GM12878 (cell line): ENCODE measurements around the gene TTC31. TPM values are rescaled to one million over a fixed set of nuclear protein-coding genes. Genes with fewer than 3 reads are reported as not detected.

Source experiments
- ATAC-seq: fragments of 200-7000 bp; cut with Tn5 transposase; 3 replicates; pipeline ENCODE4 v1.9.1; 2020; ENCODE audit warnings: mild to moderate bottlenecking, moderate library complexity
- BruUV-seq: library from RNA; stranded (reverse); fragments of 400-500 nt; replicated peaks from 2 replicates; lab custom pipeline; 2021; lab: Mats Ljungman, UMichigan
- CTCF ChIA-PET: fragments of 300-600 bp; sonication (Branson Sonifier 250); formaldehyde crosslinking; extraction: SDS; loops from one replicate; lab custom pipeline; 2021; ENCODE audit warnings: inconsistent platforms; lab: Yijun Ruan, JAX
- POLR2A ChIA-PET: fragments of 350-600 bp; formaldehyde crosslinking; extraction: SDS; loops from one replicate; lab custom pipeline; 2021; ENCODE audit warnings: inconsistent platforms; lab: Charles Lee
- RAD21 ChIA-PET: fragments of 300-600 bp; sonication (Branson Sonifier 250); formaldehyde crosslinking; loops from one replicate; lab custom pipeline; 2023; ENCODE audit warnings: antibody characterized with exemption; ENCODE audit not compliant: unreplicated experiment; lab: Charles Lee
- SMC1A ChIA-PET: fragments of 300-600 bp; sonication (Branson Sonifier 250); formaldehyde crosslinking; loops from one replicate; lab custom pipeline; 2023; ENCODE audit not compliant: unreplicated experiment, uncharacterized antibody; lab: Charles Lee
- DNase-seq: peaks from one replicate; pipeline ENCODE4 v3.0.0-alpha.2; 2011; ENCODE audit warnings: low read depth, low spot score
- FAIRE-seq: peaks from 3 replicates; lab custom pipeline; 2011; peaks lifted over from hg19 to GRCh38; lab: Jason Lieb, UNC
- H2AFZ ChIP-seq: 2 replicates; pipeline ENCODE4 v1.6.0; 2011; ENCODE audit warnings: low read depth, low read length, control low read depth; ENCODE audit not compliant: control insufficient read depth
- H3K27ac ChIP-seq: 2 replicates; pipeline ENCODE4 v1.5.1; 2011; ENCODE audit warnings: control low read depth; ENCODE audit not compliant: control insufficient read depth, insufficient read depth
- H3K27me3 ChIP-seq, 2 experiments: replicated peaks in 1 of 2; 2 replicates each; pipeline versions ENCODE4 v1.6.0 to v1.6.1; 2011; ENCODE audit warnings: low read length in 1 of 2; ENCODE audit not compliant: control insufficient read depth in 2 of 2, insufficient read depth in 2 of 2
- H3K36me3 ChIP-seq, 2 experiments: 2 replicates each; pipeline ENCODE4 v1.5.1; 2011; ENCODE audit warnings: low read length in 1 of 2; ENCODE audit not compliant: control insufficient read depth in 2 of 2, insufficient read depth in 2 of 2
- H3K4me1 ChIP-seq: 2 replicates; pipeline ENCODE4 v1.6.1; 2011; ENCODE audit warnings: mild to moderate bottlenecking, low read length, moderate library complexity, mixed read lengths; ENCODE audit not compliant: control insufficient read depth, insufficient read depth
- H3K4me2 ChIP-seq: 2 replicates; pipeline ENCODE4 v1.6.0; 2011; ENCODE audit warnings: control low read depth; ENCODE audit not compliant: control insufficient read depth, insufficient read depth
- H3K4me3 ChIP-seq: fragments of 200-600 bp; sonication (generic); 2 replicates; pipeline ENCODE4 v1.5.1; 2016
- H3K79me2 ChIP-seq: 2 replicates; pipeline ENCODE4 v1.6.0; 2011; ENCODE audit warnings: low read length; ENCODE audit not compliant: control insufficient read depth, insufficient read depth
- H3K9ac ChIP-seq: 2 replicates; pipeline ENCODE4 v1.8.0; 2011; ENCODE audit warnings: low read length, control low read depth, mixed read lengths; ENCODE audit not compliant: control insufficient read depth, insufficient read depth
- H3K9me3 ChIP-seq: replicated peaks from 3 replicates; pipeline ENCODE4 v1.5.1; 2011; ENCODE audit warnings: mild to moderate bottlenecking, low read length; ENCODE audit not compliant: control insufficient read depth, insufficient read depth
- H4K20me1 ChIP-seq: 2 replicates; pipeline ENCODE4 v1.6.0; 2011; ENCODE audit not compliant: control insufficient read depth, insufficient read depth
- ATF7 ChIP-seq: fragments of 450-650 bp; IDR thresholded peaks from 2 replicates; pipeline ENCODE4 v1.6.1; 2016; ENCODE audit warnings: low read depth, mild to moderate bottlenecking
- BHLHE40 ChIP-seq, 2 experiments: fragments of 450-650 bp in 1 of 2; IDR thresholded peaks; 2 replicates each; pipeline ENCODE4 v1.6.1; 2011 to 2017; ENCODE audit warnings: low read depth in 2 of 2, borderline replicate concordance in 1 of 2, improper control_type of control experiment in 1 of 2, low read length in 1 of 2, mild to moderate bottlenecking in 1 of 2
- BMI1 ChIP-seq: fragments of 450-650 bp; IDR thresholded peaks from 2 replicates; pipeline ENCODE4 v1.6.1; 2016; ENCODE audit warnings: mild to moderate bottlenecking, moderate library complexity, borderline replicate concordance
- FOS ChIP-seq: IDR thresholded peaks from 3 replicates; pipeline ENCODE4 v1.6.1; 2011; ENCODE audit warnings: borderline replicate concordance; ENCODE audit not compliant: insufficient read length; ENCODE audit errors: extremely low read depth
- IKZF2 ChIP-seq, 2 experiments: fragments of 450-650 bp; IDR thresholded peaks; 2 replicates each; pipeline ENCODE4 v1.6.1; 2017; ENCODE audit warnings: mild to moderate bottlenecking in 2 of 2, moderate library complexity in 2 of 2
- LARP7 ChIP-seq: fragments of 450-650 bp; IDR thresholded peaks from 2 replicates; pipeline ENCODE4 v1.6.1; 2017; ENCODE audit warnings: mild to moderate bottlenecking
- PAX5 ChIP-seq: IDR thresholded peaks from 2 replicates; pipeline ENCODE4 v1.6.1; 2011; ENCODE audit warnings: low read depth, low read length, borderline replicate concordance
- RB1 ChIP-seq: fragments of 450-650 bp; formaldehyde crosslinking; IDR thresholded peaks from 2 replicates; pipeline ENCODE4 v1.6.1; 2017; ENCODE audit warnings: mild to moderate bottlenecking, borderline replicate concordance
- TBL1XR1 ChIP-seq: IDR thresholded peaks from 2 replicates; pipeline ENCODE4 v1.6.1; 2012; ENCODE audit warnings: low read depth, low read length, improper control_type of control experiment
- WRNIP1 ChIP-seq: IDR thresholded peaks from 2 replicates; pipeline ENCODE4 v1.6.1; 2011; ENCODE audit warnings: low read depth, low read length, improper control_type of control experiment, borderline replicate concordance
- WGBS: methylation state at CpG from one replicate; pipeline ENCODE4 v1.1.6; 2016; ENCODE audit warnings: low lambda C conversion rate; ENCODE audit not compliant: insufficient replicate concordance, insufficient coverage; ENCODE audit errors: missing lambda C conversion rate; 5-methylcytosine and 5-hydroxymethylcytosine counted together
- in situ Hi-C: fragments of 300-500 bp; cut with MboI; formaldehyde crosslinking; loops from 9 replicates; pipeline ENCODE4 v1.14.3; 2018; ENCODE audit warnings: mixed read lengths
- intact Hi-C: fragments of 100-400 bp; cut with micrococcal nuclease; formaldehyde crosslinking; loops from one replicate; pipeline ENCODE4 v1.14.2; 2022; ENCODE audit not compliant: unreplicated experiment
- polyA plus RNA-seq, 11 experiments: library from polyadenylated mRNA; depleted of rRNA in 4 of 11; unstranded in 6 of 11; stranded (reverse) in 5 of 11; fragments of >200 nt; fragmentation: Nextera tagmentation in 4 of 11; fragmentation: Illumina TruSeq in 1 of 11; extraction: Ambion mirVana in 4 of 11; extraction: Trizol in 1 of 11; gene quantifications; 1 replicate in 1 of 11; 2 replicates in 10 of 11; pipeline versions ENCODE4 v1.2.1 to v1.2.3, GENCODE V29; 2011 to 2016; ENCODE audit warnings: inconsistent platforms in 2 of 11, missing spikeins in 2 of 11, low read depth in 1 of 11
- total RNA-seq, 4 experiments: library from RNA; depleted of rRNA in 3 of 4; stranded (reverse); fragments of >200 nt in 3 of 4; fragmentation: Illumina TruSeq in 1 of 4; extraction: Trizol in 1 of 4; gene quantifications; 2 replicates each; pipeline versions ENCODE4 v1.2.1 to v1.2.3, GENCODE V29; 2013 to 2021
- TF ChIP-seq, protein P1 (sequence below): IDR thresholded peaks from 2 replicates; pipeline ENCODE4 v1.6.1; 2011; ENCODE audit warnings: low read depth, low read length, improper control_type of control experiment, borderline replicate concordance
- TF ChIP-seq, protein P2 (sequence below): IDR thresholded peaks from 2 replicates; pipeline ENCODE4 v1.6.1; 2012; ENCODE audit warnings: improper control_type of control experiment, low read depth, low read length; ENCODE audit not compliant: insufficient replicate concordance
- TF ChIP-seq, protein P3 (sequence below): IDR thresholded peaks from 2 replicates; pipeline ENCODE4 v1.6.1; 2011; ENCODE audit warnings: mild to moderate bottlenecking, low read depth, low read length, moderate library complexity; ENCODE audit not compliant: insufficient replicate concordance
- TF ChIP-seq, protein P4 (sequence below): fragments of 450-650 bp; IDR thresholded peaks from 2 replicates; pipeline ENCODE4 v1.6.1; 2018; ENCODE audit warnings: mild to moderate bottlenecking, low read depth, moderate library complexity; ENCODE audit not compliant: partially characterized antibody

TTC31 gene
- total and polyA plus RNA-seq, 10 of the 15 experiments (the other 5 are each of a cell fraction or from before 2014, with no cell fraction given): 6.5 to 34.9 (median 25.9) TPM

DNA sequence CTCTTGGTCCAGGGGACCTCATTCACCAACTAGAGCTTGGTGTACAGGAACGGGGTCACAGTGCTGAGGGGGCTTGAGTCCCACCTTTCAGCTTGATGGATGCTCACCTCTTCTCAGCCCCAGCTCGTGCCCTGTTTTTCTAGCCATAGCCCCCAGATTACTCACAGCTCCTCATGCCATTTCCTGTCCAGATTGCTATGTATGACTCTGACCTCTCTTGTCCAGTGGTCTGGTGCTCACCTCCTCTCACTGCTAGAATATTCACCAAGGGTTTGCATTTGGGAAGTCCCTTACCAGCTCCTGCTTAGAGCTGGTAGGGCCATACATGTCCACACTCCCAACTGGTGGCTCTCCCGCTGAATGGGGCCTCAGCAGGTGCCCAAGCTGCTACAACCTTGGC, 10.7 kb downstream of the TTC31 start:
- no peaks in the 10 kb centered on the region for H3K9me3 ChIP-seq
- 73% methylated on average over 3 of the region's 3 CpGs for WGBS
- no peaks in the 10 kb centered on the region for H3K79me2 ChIP-seq
- DNase-seq: no peak
- no peak overlapping the region for H3K9ac ChIP-seq
- no peak overlapping the region for H3K27ac ChIP-seq
- no peaks in the 10 kb centered on the region for H4K20me1 ChIP-seq
- ChIA-PET RAD21 (no interaction called here), CTCF (interaction anchor here (1.7 to 19.4 kb wide), 3 partner anchors 11 to 95 kb away, joined by 4 to 280 read pairs (median 10); partner anchors contain the start of genes CCDC142 and TTC31), SMC1A (interaction anchor here (1.2 to 1.4 kb wide), 2 partner anchors 91 to 93 kb away, joined by 4 read pairs; no protein-coding TSS in a partner anchor), POLR2A (interaction anchor here (0.5 to 1.0 kb wide), 4 partner anchors 13 to 75 kb away, joined by 3 read pairs; no protein-coding TSS in a partner anchor)
- in situ Hi-C loops (no loop called here), intact Hi-C loops (no loop called here)
- peaks cover 4 to 5% of the 10 kb centered on the region in 2 experiments; a peak in 3 of 4 replicates for H3K27me3 ChIP-seq
- no TSS peak for BruUV-seq
- FAIRE-seq: no peak
- H2AFZ ChIP-seq: no peak overlapping the region
- H3K4me3 ChIP-seq: no peak overlapping the region
- H3K4me2 ChIP-seq: no peak overlapping the region
- no peak for ATAC-seq
- H3K36me3 ChIP-seq: peaks cover 12 to 13% of the 10 kb centered on the region in 2 experiments; a peak in 3 of 4 replicates
- H3K4me1 ChIP-seq: 0 out of 2 replicates have a peak, but pooled peaks cover 3% of the 10 kb centered on the region
- no peak for TF ChIP-seq RB1
- no peak for TF ChIP-seq BMI1
- no peak for TF ChIP-seq FOS
- TF ChIP-seq WRNIP1: no peak
- no peak for TF ChIP-seq BHLHE40 (IDR thresholded peaks at IDR 0.05; ENCODE audit: borderline replicate concordance in 1 of 2, low read depth in 2 of 2, low read length in 1 of 2)
- TF ChIP-seq, protein P1, sequence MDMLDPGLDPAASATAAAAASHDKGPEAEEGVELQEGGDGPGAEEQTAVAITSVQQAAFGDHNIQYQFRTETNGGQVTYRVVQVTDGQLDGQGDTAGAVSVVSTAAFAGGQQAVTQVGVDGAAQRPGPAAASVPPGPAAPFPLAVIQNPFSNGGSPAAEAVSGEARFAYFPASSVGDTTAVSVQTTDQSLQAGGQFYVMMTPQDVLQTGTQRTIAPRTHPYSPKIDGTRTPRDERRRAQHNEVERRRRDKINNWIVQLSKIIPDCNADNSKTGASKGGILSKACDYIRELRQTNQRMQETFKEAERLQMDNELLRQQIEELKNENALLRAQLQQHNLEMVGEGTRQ: no peak
- no peak for TF ChIP-seq ATF7
- TF ChIP-seq, protein P2, sequence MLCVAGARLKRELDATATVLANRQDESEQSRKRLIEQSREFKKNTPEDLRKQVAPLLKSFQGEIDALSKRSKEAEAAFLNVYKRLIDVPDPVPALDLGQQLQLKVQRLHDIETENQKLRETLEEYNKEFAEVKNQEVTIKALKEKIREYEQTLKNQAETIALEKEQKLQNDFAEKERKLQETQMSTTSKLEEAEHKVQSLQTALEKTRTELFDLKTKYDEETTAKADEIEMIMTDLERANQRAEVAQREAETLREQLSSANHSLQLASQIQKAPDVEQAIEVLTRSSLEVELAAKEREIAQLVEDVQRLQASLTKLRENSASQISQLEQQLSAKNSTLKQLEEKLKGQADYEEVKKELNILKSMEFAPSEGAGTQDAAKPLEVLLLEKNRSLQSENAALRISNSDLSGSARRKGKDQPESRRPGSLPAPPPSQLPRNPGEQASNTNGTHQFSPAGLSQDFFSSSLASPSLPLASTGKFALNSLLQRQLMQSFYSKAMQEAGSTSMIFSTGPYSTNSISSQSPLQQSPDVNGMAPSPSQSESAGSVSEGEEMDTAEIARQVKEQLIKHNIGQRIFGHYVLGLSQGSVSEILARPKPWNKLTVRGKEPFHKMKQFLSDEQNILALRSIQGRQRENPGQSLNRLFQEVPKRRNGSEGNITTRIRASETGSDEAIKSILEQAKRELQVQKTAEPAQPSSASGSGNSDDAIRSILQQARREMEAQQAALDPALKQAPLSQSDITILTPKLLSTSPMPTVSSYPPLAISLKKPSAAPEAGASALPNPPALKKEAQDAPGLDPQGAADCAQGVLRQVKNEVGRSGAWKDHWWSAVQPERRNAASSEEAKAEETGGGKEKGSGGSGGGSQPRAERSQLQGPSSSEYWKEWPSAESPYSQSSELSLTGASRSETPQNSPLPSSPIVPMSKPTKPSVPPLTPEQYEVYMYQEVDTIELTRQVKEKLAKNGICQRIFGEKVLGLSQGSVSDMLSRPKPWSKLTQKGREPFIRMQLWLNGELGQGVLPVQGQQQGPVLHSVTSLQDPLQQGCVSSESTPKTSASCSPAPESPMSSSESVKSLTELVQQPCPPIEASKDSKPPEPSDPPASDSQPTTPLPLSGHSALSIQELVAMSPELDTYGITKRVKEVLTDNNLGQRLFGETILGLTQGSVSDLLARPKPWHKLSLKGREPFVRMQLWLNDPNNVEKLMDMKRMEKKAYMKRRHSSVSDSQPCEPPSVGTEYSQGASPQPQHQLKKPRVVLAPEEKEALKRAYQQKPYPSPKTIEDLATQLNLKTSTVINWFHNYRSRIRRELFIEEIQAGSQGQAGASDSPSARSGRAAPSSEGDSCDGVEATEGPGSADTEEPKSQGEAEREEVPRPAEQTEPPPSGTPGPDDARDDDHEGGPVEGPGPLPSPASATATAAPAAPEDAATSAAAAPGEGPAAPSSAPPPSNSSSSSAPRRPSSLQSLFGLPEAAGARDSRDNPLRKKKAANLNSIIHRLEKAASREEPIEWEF: no peak
- TF ChIP-seq, protein P3, sequence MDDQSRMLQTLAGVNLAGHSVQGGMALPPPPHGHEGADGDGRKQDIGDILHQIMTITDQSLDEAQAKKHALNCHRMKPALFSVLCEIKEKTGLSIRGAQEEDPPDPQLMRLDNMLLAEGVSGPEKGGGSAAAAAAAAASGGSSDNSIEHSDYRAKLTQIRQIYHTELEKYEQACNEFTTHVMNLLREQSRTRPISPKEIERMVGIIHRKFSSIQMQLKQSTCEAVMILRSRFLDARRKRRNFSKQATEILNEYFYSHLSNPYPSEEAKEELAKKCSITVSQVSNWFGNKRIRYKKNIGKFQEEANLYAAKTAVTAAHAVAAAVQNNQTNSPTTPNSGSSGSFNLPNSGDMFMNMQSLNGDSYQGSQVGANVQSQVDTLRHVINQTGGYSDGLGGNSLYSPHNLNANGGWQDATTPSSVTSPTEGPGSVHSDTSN: no peak
- TF ChIP-seq, protein P4, sequence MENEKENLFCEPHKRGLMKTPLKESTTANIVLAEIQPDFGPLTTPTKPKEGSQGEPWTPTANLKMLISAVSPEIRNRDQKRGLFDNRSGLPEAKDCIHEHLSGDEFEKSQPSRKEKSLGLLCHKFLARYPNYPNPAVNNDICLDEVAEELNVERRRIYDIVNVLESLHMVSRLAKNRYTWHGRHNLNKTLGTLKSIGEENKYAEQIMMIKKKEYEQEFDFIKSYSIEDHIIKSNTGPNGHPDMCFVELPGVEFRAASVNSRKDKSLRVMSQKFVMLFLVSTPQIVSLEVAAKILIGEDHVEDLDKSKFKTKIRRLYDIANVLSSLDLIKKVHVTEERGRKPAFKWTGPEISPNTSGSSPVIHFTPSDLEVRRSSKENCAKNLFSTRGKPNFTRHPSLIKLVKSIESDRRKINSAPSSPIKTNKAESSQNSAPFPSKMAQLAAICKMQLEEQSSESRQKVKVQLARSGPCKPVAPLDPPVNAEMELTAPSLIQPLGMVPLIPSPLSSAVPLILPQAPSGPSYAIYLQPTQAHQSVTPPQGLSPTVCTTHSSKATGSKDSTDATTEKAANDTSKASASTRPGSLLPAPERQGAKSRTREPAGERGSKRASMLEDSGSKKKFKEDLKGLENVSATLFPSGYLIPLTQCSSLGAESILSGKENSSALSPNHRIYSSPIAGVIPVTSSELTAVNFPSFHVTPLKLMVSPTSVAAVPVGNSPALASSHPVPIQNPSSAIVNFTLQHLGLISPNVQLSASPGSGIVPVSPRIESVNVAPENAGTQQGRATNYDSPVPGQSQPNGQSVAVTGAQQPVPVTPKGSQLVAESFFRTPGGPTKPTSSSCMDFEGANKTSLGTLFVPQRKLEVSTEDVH: no peak
- TF ChIP-seq TBL1XR1: no peak
- no peak for TF ChIP-seq PAX5
- TF ChIP-seq IKZF2 (IDR thresholded peaks at IDR 0.05): no peak
- TF ChIP-seq LARP7: no peak
